Liver (tissue), 9 donors: ENCODE results near the gene NIPAL1. TPM values are rescaled to one million over a fixed set of nuclear protein-coding genes. Genes with fewer than 3 reads are reported as not detected.

ENCODE experiments used
- DNase-seq: peaks from one replicate; pipeline ENCODE4 v3.0.0-alpha.2; 2017; ENCODE audit warnings: low spot score
- H3K27ac ChIP-seq, 2 donors: one replicate each; pipeline ENCODE4 v1.7.0; 2013; ENCODE audit warnings: inconsistent platforms in 2 of 2, low read length in 2 of 2, control low read depth in 1 of 2, low read depth in 1 of 2, mild to moderate bottlenecking in 1 of 2
- H3K27me3 ChIP-seq, 4 donors: one replicate each; pipeline versions ENCODE4 v1.6.1 to v1.7.0; 2013; ENCODE audit warnings: low read length in 3 of 4, inconsistent platforms in 1 of 4, mild to moderate bottlenecking in 1 of 4, moderate library complexity in 1 of 4; ENCODE audit not compliant: control insufficient read depth in 4 of 4, insufficient read depth in 4 of 4
- H3K36me3 ChIP-seq, 4 donors: one replicate each; pipeline versions ENCODE4 v1.6.1 to v1.7.0; 2013; ENCODE audit warnings: low read length in 3 of 4, mild to moderate bottlenecking in 3 of 4, low read depth in 1 of 4, moderate library complexity in 1 of 4; ENCODE audit not compliant: control insufficient read depth in 4 of 4, insufficient read depth in 3 of 4
- H3K4me1 ChIP-seq, 4 donors: one replicate each; pipeline versions ENCODE4 v1.6.1 to v1.7.0; 2013; ENCODE audit warnings: low read length in 3 of 4, mild to moderate bottlenecking in 3 of 4, moderate library complexity in 1 of 4; ENCODE audit not compliant: control insufficient read depth in 4 of 4, insufficient read depth in 4 of 4
- H3K4me3 ChIP-seq, 3 donors: one replicate each; pipeline versions ENCODE4 v1.6.1 to v1.7.0; 2013; ENCODE audit warnings: low read length in 3 of 3, control low read depth in 1 of 3, low read depth in 1 of 3, mild to moderate bottlenecking in 1 of 3
- H3K9ac ChIP-seq, 2 donors: one replicate each; pipeline ENCODE4 v1.7.0; 2013; ENCODE audit warnings: low read length in 2 of 2, mild to moderate bottlenecking in 2 of 2, moderate library complexity in 2 of 2, control low read depth in 1 of 2, low read depth in 1 of 2
- H3K9me3 ChIP-seq, 4 donors: one replicate each; pipeline versions ENCODE4 v1.6.1 to v1.7.0; 2013; ENCODE audit warnings: low read length in 3 of 4; ENCODE audit not compliant: control insufficient read depth in 4 of 4
- EGR1 ChIP-seq, 2 donors: IDR thresholded peaks; 2 replicates each; pipeline ENCODE4 v1.6.1; 2016 to 2018; ENCODE audit warnings: antibody characterized with exemption in 2 of 2, low read depth in 2 of 2
- FOXA1 ChIP-seq: IDR thresholded peaks from 2 replicates; pipeline ENCODE4 v1.6.1; 2016; ENCODE audit warnings: antibody characterized with exemption
- FOXA2 ChIP-seq: IDR thresholded peaks from 2 replicates; pipeline ENCODE4 v1.6.1; 2016; ENCODE audit warnings: antibody characterized with exemption
- GABPA ChIP-seq, 2 donors: IDR thresholded peaks in 1 of 2; conservative IDR thresholded peaks in 1 of 2; 2 replicates each; pipeline ENCODE4 v1.6.1; 2016; ENCODE audit warnings: antibody characterized with exemption in 2 of 2, mild to moderate bottlenecking in 1 of 2, moderate library complexity in 1 of 2
- HNF4A ChIP-seq, 2 donors: conservative IDR thresholded peaks; 2 replicates each; pipeline ENCODE4 v1.6.1; 2016; ENCODE audit warnings: antibody characterized with exemption in 2 of 2, mild to moderate bottlenecking in 2 of 2
- HNF4G ChIP-seq: IDR thresholded peaks from 2 replicates; pipeline ENCODE4 v1.6.1; 2016; ENCODE audit warnings: antibody characterized with exemption
- JUND ChIP-seq, 2 donors: IDR thresholded peaks; 2 replicates each; pipeline ENCODE4 v1.6.1; 2016; ENCODE audit warnings: antibody characterized with exemption in 2 of 2
- NR2F2 ChIP-seq: IDR thresholded peaks from 2 replicates; pipeline ENCODE4 v1.6.1; 2016; ENCODE audit warnings: antibody characterized with exemption
- RAD21 ChIP-seq, 2 donors: IDR thresholded peaks; 2 replicates each; pipeline ENCODE4 v1.6.1; 2016; ENCODE audit warnings: antibody characterized with exemption in 2 of 2, mild to moderate bottlenecking in 2 of 2
- REST ChIP-seq: IDR thresholded peaks from 2 replicates; pipeline ENCODE4 v1.6.1; 2016; ENCODE audit warnings: antibody characterized with exemption, mild to moderate bottlenecking
- RXRA ChIP-seq, 2 donors: IDR thresholded peaks; 2 replicates each; pipeline ENCODE4 v1.6.1; 2017 to 2018; ENCODE audit warnings: antibody characterized with exemption in 2 of 2, mild to moderate bottlenecking in 1 of 2
- SP1 ChIP-seq: IDR thresholded peaks from 2 replicates; pipeline ENCODE4 v1.6.1; 2018; ENCODE audit warnings: antibody characterized with exemption, mild to moderate bottlenecking
- ZBTB33 ChIP-seq: IDR thresholded peaks from 2 replicates; pipeline ENCODE4 v1.6.1; 2016; ENCODE audit warnings: antibody characterized with exemption
- WGBS: extraction: QIAGEN DNeasy Blood & Tissue Kit; methylation state at CpG from one replicate; pipeline ENCODE4 v1.1.7; 2013; 5-methylcytosine and 5-hydroxymethylcytosine counted together
- polyA plus RNA-seq, 2 donors: library from polyadenylated mRNA; stranded (reverse) in 1 of 2; unstranded in 1 of 2; fragments of 200-250 nt in 1 of 2; fragments of >200 nt in 1 of 2; fragmentation: Nextera tagmentation in 1 of 2; extraction: Ambion mirVana in 1 of 2; gene quantifications; one replicate each; pipeline versions ENCODE4 v1.2.1 to v1.2.3, GENCODE V29; 2013 to 2015
- total RNA-seq, 2 donors: library from RNA; depleted of rRNA; stranded (reverse); fragments of >200 nt; gene quantifications; one replicate each; pipeline ENCODE4 v1.2.3, GENCODE V29; 2014
- TF ChIP-seq, protein P1 (sequence below): IDR thresholded peaks from 2 replicates; pipeline ENCODE4 v1.6.1; 2016; ENCODE audit warnings: antibody characterized with exemption
- donor health status: healthy.
- donor health status: healthy.
- donor health status: healthy.
- donor health status: healthy.
- donor health status: healthy.

NIPAL1 gene
- total and polyA plus RNA-seq, 4 donors = 2.5 to 10.7 (median 6.1) TPM

DNA sequence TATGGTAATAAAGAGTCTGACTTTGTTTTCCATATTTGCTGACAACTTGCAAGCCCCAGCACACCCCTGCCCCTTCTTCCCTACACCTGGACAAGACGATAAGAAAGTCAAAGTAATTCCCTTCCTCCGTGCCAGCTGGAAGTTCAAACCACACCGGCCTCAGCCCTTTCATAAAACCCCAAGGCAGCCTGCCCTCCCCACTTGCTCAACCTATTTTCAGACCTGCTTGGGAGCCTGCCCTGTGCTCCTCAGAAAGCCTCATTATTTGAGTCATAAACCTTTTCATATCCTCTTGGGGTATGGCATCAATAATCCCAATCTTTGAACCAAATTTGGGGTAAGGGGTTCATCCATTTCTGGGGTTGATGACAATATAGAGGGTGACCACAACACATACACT is 29.5 kb downstream of the NIPAL1 start:
- H3K27ac ChIP-seq = no peak overlapping the region
- H3K36me3 ChIP-seq = no peaks in the 10 kb centered on the region
- TF ChIP-seq GABPA (IDR thresholded peaks at IDR 0.05 in 1 of 2, conservative IDR thresholded peaks at IDR 0.05 in 1 of 2) = no peak
- no peak for TF ChIP-seq HNF4G
- TF ChIP-seq EGR1 (IDR thresholded peaks at IDR 0.05; ENCODE audit: low read depth in 2 of 2) = no peak
- no peak for TF ChIP-seq FOXA2
- TF ChIP-seq, protein P1, sequence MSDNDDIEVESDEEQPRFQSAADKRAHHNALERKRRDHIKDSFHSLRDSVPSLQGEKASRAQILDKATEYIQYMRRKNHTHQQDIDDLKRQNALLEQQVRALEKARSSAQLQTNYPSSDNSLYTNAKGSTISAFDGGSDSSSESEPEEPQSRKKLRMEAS = no peak
- TF ChIP-seq JUND (IDR thresholded peaks at IDR 0.05) = no peak
- TF ChIP-seq REST = no peak
- TF ChIP-seq FOXA1 = no peak
- no peaks in the 10 kb centered on the region for H3K9me3 ChIP-seq
- DNase-seq = no peak
- peaks cover 0 to 38% (median 17%) of the 10 kb centered on the region in 4 donors for H3K4me1 ChIP-seq
- H3K9ac ChIP-seq = no peak overlapping the region
- 74% methylated on average over 3 of the region's 3 CpGs for WGBS
- H3K27me3 ChIP-seq = no peaks in the 10 kb centered on the region
- no peak overlapping the region for H3K4me3 ChIP-seq

DNA sequence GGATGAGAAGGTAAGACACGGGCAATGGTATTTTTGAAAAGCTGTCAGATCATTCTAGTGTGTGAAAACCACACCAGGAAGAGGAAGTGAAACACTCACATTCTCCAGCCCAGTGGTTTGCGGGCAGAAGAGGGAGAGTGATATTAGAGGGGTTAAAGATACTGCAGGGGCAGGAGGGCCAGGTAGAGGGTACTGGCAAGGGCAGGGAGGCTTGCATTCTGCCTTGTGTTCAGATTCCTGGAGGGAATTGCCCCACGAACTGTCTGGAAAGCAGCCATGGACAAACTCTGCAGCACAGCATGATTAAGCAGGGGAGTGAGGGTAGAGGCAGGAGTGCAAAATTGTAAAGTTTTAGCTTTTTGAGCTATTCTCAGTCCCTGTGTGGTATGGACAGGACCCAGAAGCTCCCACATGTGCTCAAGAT is 30.9 kb downstream of the NIPAL1 start:
- Histone ChIP-seq H3K36me3 (no peaks in the 10 kb centered on the region), H3K9ac (peak overlapping the region in 1 of 2 donors; percentile 58), H3K27ac (peak overlapping the region; percentile 38 to 54), H3K9me3 (no peaks in the 10 kb centered on the region), H3K4me3 (no peak overlapping the region), H3K4me1 (peaks cover 0 to 32% (median 16%) of the 10 kb centered on the region in 4 donors), H3K27me3 (no peaks in the 10 kb centered on the region)
- no peak for DNase-seq
- TF ChIP-seq NR2F2 (no peak), EGR1 (IDR thresholded peaks at IDR 0.05; ENCODE audit: low read depth in 2 of 2) (no peak), REST (peak; percentile 7), SP1 (no peak), HNF4A (conservative IDR thresholded peaks at IDR 0.05) (peak in 1 of 2 donors; percentile 19)
- 36% methylated on average over 3 of the region's 3 CpGs for WGBS

DNA sequence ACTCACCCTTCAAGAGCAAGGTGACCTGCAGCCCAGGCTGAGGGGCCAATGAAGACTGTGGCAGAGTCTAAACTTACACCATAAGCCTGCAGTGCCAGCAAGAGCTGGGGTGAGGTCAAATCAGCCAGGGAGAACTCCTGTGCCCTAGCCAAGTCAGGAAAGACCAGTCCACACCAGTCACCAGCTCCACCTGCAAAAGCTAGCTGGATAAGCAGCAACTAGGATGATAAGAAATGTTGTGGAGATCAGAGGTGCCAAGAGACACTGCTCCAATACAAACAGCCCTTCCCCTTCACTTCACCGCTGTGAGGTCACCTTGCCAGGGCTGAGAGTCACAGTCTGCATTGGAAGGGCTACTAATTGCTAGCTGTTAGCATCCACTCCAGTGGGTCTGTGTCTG is 31.3 kb downstream of the NIPAL1 start:
- peak overlapping the region; percentile 38 to 54 for H3K27ac ChIP-seq
- 25% methylated on average over 1 of the region's 1 CpG for whole genome bisulfite sequencing
- DNase-seq = no peak
- no peaks in the 10 kb centered on the region for H3K27me3 ChIP-seq
- H3K9me3 ChIP-seq = no peaks in the 10 kb centered on the region
- peaks cover 0 to 28% (median 15%) of the 10 kb centered on the region in 4 donors for H3K4me1 ChIP-seq
- no peaks in the 10 kb centered on the region for H3K36me3 ChIP-seq
- no peak overlapping the region for H3K9ac ChIP-seq
- no peak overlapping the region for H3K4me3 ChIP-seq
- TF ChIP-seq RXRA (IDR thresholded peaks at IDR 0.05) = peak in 1 of 2 donors; percentile 86
- TF ChIP-seq HNF4G = no peak
- TF ChIP-seq NR2F2 = no peak
- TF ChIP-seq REST = peak; percentile 47
- no peak for TF ChIP-seq ZBTB33
- TF ChIP-seq GABPA (IDR thresholded peaks at IDR 0.05 in 1 of 2, conservative IDR thresholded peaks at IDR 0.05 in 1 of 2) = no peak
- peak; percentile 34 to 74 for TF ChIP-seq HNF4A (conservative IDR thresholded peaks at IDR 0.05)
- TF ChIP-seq SP1 = peak; percentile 45
- peak in 1 of 2 donors; percentile 27 for TF ChIP-seq RAD21 (IDR thresholded peaks at IDR 0.05)
- TF ChIP-seq FOXA2 = peak; percentile 62
